Ovary (tissue), 9 donors: ENCODE data around the gene DNAJC1. TPM values are rescaled to one million over a fixed set of nuclear protein-coding genes. Genes with fewer than 3 reads are reported as not detected.

Experiments
- DNase-seq, 5 donors: peaks; one replicate each; pipeline ENCODE4 v3.0.0-alpha.2; 2019 to 2020
- H3K27ac ChIP-seq, 2 donors: fragments of 200-600 bp; one replicate each; pipeline versions ENCODE4 v1.5.1 to v1.8.0; 2019 to 2022
- H3K27me3 ChIP-seq: fragments of 200-600 bp; one replicate; pipeline ENCODE4 v1.8.0; 2022
- H3K36me3 ChIP-seq: fragments of 200-600 bp; sonication (generic); one replicate; pipeline ENCODE4 v1.5.1; 2019
- H3K4me1 ChIP-seq: one replicate; pipeline ENCODE4 v1.8.1; 2013; ENCODE audit warnings: mild to moderate bottlenecking, moderate library complexity; ENCODE audit not compliant: insufficient read depth
- H3K4me3 ChIP-seq: fragments of 200-600 bp; sonication (generic); one replicate; pipeline ENCODE4 v1.5.1; 2017
- H3K9me3 ChIP-seq, 2 donors: fragments of 200-600 bp in 1 of 2; sonication (generic) in 1 of 2; one replicate each; pipeline versions ENCODE4 v1.5.1 to v1.8.1; 2013 to 2019; ENCODE audit warnings: mild to moderate bottlenecking in 1 of 2, moderate library complexity in 1 of 2
- CTCF ChIP-seq, 3 donors: fragments of 450-650 bp in 2 of 3; fragments of 200-600 bp in 1 of 3; IDR thresholded peaks; one replicate each; pipeline versions ENCODE4 v1.5.1 to v1.8.0; 2016 to 2022; ENCODE audit warnings: antibody characterized with exemption in 3 of 3, mild to moderate bottlenecking in 1 of 3
- EP300 ChIP-seq: sonication (generic); formaldehyde crosslinking; IDR thresholded peaks from one replicate; pipeline ENCODE4 v1.6.1; 2017; ENCODE audit warnings: antibody characterized with exemption
- POLR2A ChIP-seq: fragments of 450-650 bp; IDR thresholded peaks from one replicate; pipeline ENCODE4 v1.6.1; 2017; ENCODE audit warnings: antibody characterized with exemption, mild to moderate bottlenecking, moderate library complexity
- WGBS, 3 donors: extraction: QIAGEN DNeasy Blood & Tissue Kit in 1 of 3; methylation state at CpG; one replicate each; pipeline versions ENCODE4 v1.1.5 to v1.1.7; 2013 to 2017; 5-methylcytosine and 5-hydroxymethylcytosine counted together
- intact Hi-C, 4 donors: fragments of 100-400 bp; cut with DNase I; formaldehyde crosslinking; loops; one replicate each; pipeline versions ENCODE4 v1.11.0 to v1.15.1; 2022 to 2023
- polyA plus RNA-seq, 2 donors: library from polyadenylated mRNA; stranded (reverse); fragments of 200-250 nt in 1 of 2; fragments of 350-450 nt in 1 of 2; fragmentation: Illumina TruSeq in 1 of 2; extraction: RNeasy Lipid Tissue Mini Kit (QIAGEN cat#74804) in 1 of 2; gene quantifications; one replicate each; pipeline ENCODE4 v1.2.3, GENCODE V29; 2013 to 2014
- total RNA-seq, 7 donors: library from RNA; depleted of rRNA in 2 of 7; stranded (reverse); fragments of >200 nt in 2 of 7; fragmentation: NEBNext Ultra II Directional in 3 of 7; extraction: Animal tissue kit (Norgen Biotek cat#: 25700) in 3 of 7; gene quantifications; one replicate each; pipeline versions ENCODE4 v1.1.0 to v1.2.4, GENCODE V29; 2016 to 2023
- donor health status: DM: no; HTN: no; CAD: no; lungs with moderate emphysema.
- donor health status: DM: no; HTN: no; CAD: no.
- donor health status: Bipolar disorder and iron deficiency.
- donor health status: DM: yes; HTN: yes; CAD: no.
- donor health status: DM: no; HTN: no; CAD: no.
- donor health status: DM: yes; HTN: yes; CAD: no.

DNAJC1 gene
- total and polyA plus RNA-seq, 9 donors: 18.8 to 62.7 (median 21.0) TPM

DNA sequence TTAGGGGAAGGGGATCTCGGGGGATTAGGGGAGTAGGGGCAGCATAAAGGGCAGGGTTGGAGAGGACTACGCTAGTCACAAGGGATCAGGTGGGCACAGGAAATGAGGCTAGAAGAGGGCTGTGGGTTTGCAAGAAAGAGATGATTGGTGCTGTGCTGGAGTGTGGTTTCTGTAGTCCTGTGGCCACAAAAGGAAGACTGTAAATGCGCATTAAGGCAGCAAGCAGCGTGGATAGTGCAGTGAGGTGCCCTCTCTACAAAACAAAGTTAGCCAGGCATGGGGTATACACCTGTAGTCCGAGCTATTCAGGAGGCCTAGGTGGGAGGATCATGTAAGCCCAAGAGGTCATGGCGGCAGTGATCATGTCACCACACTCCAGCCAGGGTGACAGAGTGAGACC, 257.4 kb downstream of the DNAJC1 start:
- no peaks in the 10 kb centered on the region for H3K27me3 ChIP-seq
- no peaks in the 10 kb centered on the region for H3K9me3 ChIP-seq
- no peak overlapping the region for H3K27ac ChIP-seq
- WGBS, 3 donors: 92 to 96% (median 96%) methylated on average over 6 of the region's 6 CpGs
- no peak for TF ChIP-seq POLR2A
- no peak for TF ChIP-seq EP300
- no peak for TF ChIP-seq CTCF (IDR thresholded peaks at IDR 0.05)
- H3K4me3 ChIP-seq: no peak overlapping the region
- no peak for DNase-seq
- no peaks in the 10 kb centered on the region for H3K4me1 ChIP-seq
- intact Hi-C loops: no loop called here
- H3K36me3 ChIP-seq: no peaks in the 10 kb centered on the region

GRCh38 chr10:21744223-21744622, 259.3 kb downstream of the DNAJC1 start:
- peaks cover 1% of the 10 kb centered on the region for H3K4me1 ChIP-seq
- intact Hi-C loops: no loop called here
- H3K27ac ChIP-seq: no peak overlapping the region
- no peaks in the 10 kb centered on the region for H3K27me3 ChIP-seq
- H3K9me3 ChIP-seq: no peaks in the 10 kb centered on the region
- no peak overlapping the region for H3K4me3 ChIP-seq
- no peak for DNase-seq
- no peak for TF ChIP-seq POLR2A
- WGBS, 3 donors: 90 to 93% (median 90%) methylated on average over 11 of the region's 11 CpGs
- H3K36me3 ChIP-seq: no peaks in the 10 kb centered on the region

GRCh38 chr10:21742740-21743412, 260.7 kb downstream of the DNAJC1 start:
- Histone ChIP-seq H3K27me3 (no peaks in the 10 kb centered on the region), H3K4me1 (peaks cover 1% of the 10 kb centered on the region), H3K4me3 (no peak overlapping the region), H3K9me3 (no peaks in the 10 kb centered on the region), H3K27ac (no peak overlapping the region), H3K36me3 (no peaks in the 10 kb centered on the region)
- no peak for DNase-seq
- intact Hi-C loops: no loop called here
- 93 to 97% (median 97%) methylated on average over 5 of the region's 5 CpGs for WGBS, 3 donors
- TF ChIP-seq EP300 (no peak), CTCF (IDR thresholded peaks at IDR 0.05) (no peak), POLR2A (no peak)

DNA sequence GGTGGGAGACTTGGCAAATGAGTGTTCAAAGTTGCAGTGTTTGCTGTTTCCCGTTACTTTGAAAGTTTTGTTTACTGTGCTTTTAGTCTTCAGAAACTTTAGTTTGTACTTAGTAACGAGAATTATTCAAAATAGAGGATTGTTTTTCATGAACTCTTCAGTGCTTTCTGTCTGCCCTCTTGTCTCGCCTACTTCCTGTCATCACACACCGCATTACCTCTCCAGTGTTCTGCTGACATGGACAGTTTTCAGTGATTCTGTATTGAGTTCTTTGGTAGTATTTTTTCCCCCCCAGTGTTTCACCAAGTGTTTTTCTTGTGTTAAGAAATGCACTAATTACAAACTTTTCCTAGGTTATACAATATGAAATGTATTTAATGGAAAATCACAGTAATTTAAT, 262.5 kb downstream of the DNAJC1 start:
- no peak for DNase-seq
- no peaks in the 10 kb centered on the region for H3K9me3 ChIP-seq
- H3K4me3 ChIP-seq: no peak overlapping the region
- no peak overlapping the region for H3K27ac ChIP-seq
- no peaks in the 10 kb centered on the region for H3K36me3 ChIP-seq
- H3K27me3 ChIP-seq: no peaks in the 10 kb centered on the region
- TF ChIP-seq POLR2A: no peak
- TF ChIP-seq EP300: no peak
- no peak for TF ChIP-seq CTCF (IDR thresholded peaks at IDR 0.05)
- 21 to 37% (median 34%) methylated on average over 4 of the region's 4 CpGs for WGBS, 3 donors
- H3K4me1 ChIP-seq: peaks cover 1% of the 10 kb centered on the region
- intact Hi-C loops: no loop called here

GRCh38 chr10:21737106-21737505, 266.4 kb downstream of the DNAJC1 start:
- H3K4me1 ChIP-seq: peaks cover 1% of the 10 kb centered on the region
- DNase-seq: no peak
- no peaks in the 10 kb centered on the region for H3K9me3 ChIP-seq
- H3K4me3 ChIP-seq: no peak overlapping the region
- no peak overlapping the region for H3K27ac ChIP-seq
- intact Hi-C loops: no loop called here
- no peaks in the 10 kb centered on the region for H3K27me3 ChIP-seq
- 89 to 93% (median 90%) methylated on average over 4 of the region's 4 CpGs for WGBS, 3 donors
- H3K36me3 ChIP-seq: no peaks in the 10 kb centered on the region
- no peak for TF ChIP-seq EP300
- TF ChIP-seq CTCF (IDR thresholded peaks at IDR 0.05): no peak
- TF ChIP-seq POLR2A: no peak
